CD4-positive, alpha-beta T cell treated with Interleukin-15 for 1 hour (primary cell): ENCODE results near the gene SBF2.

Experiments
- DNase-seq: peaks from one replicate; pipeline ENCODE4 v3.0.0-alpha.2; 2020

Gene SBF2

GRCh38 chr11:10293423-10294289, at the start of gene SBF2:
Gene SBF2, minus strand, starts transcription at chr11:10294219. Its CDS starts 150 bp downstream, at chr11:10294069.
- DNase-seq = peak; percentile 83

- no peak for DNase-seq
Observed at GRCh38 chr11:10338287-10338686, 44.3 kb upstream of the SBF2 start.

GRCh38 chr11:10333490-10333889, 39.5 kb upstream of the SBF2 start:
- DNase-seq = no peak

- DNase-seq = no peak
Observed at GRCh38 chr11:10331548-10332289, 37.7 kb upstream of the SBF2 start.

- DNase-seq = no peak
Observed at GRCh38 chr11:10329935-10330334, 35.9 kb upstream of the SBF2 start.

- no peak for DNase-seq
Observed at GRCh38 chr11:10329356-10329755, 35.3 kb upstream of the SBF2 start.

- no peak for DNase-seq
Observed at GRCh38 chr11:10328314-10329098, 34.5 kb upstream of the SBF2 start.

- no peak for DNase-seq
Observed at GRCh38 chr11:10327254-10327653, 33.2 kb upstream of the SBF2 start.

GRCh38 chr11:10326012-10326964, 32.3 kb upstream of the SBF2 start:
- no peak for DNase-seq

GRCh38 chr11:10325277-10326011, 31.4 kb upstream of the SBF2 start:
- no peak for DNase-seq

GRCh38 chr11:10324474-10324873, 30.5 kb upstream of the SBF2 start:
- no peak for DNase-seq

GRCh38 chr11:10323793-10324170, 29.8 kb upstream of the SBF2 start:
- DNase-seq = no peak

- no peak for DNase-seq
Observed at GRCh38 chr11:10322830-10323792, 29.1 kb upstream of the SBF2 start.

GRCh38 chr11:10322401-10322800, 28.4 kb upstream of the SBF2 start:
- no peak for DNase-seq

GRCh38 chr11:10320736-10321465, 26.9 kb upstream of the SBF2 start:
- no peak for DNase-seq

- no peak for DNase-seq
Observed at GRCh38 chr11:10319702-10320558, 25.9 kb upstream of the SBF2 start.

GRCh38 chr11:10318527-10318802, 24.4 kb upstream of the SBF2 start:
- DNase-seq = no peak

- DNase-seq = no peak
Observed at GRCh38 chr11:10317776-10318526, 23.9 kb upstream of the SBF2 start.
